Measurements from ENCODE around the gene POLA2.

GRCh38 chr11:65297026-65297672 is 35.4 kb downstream of the POLA2 start:
- TF ChIP-seq, protein P1, sequence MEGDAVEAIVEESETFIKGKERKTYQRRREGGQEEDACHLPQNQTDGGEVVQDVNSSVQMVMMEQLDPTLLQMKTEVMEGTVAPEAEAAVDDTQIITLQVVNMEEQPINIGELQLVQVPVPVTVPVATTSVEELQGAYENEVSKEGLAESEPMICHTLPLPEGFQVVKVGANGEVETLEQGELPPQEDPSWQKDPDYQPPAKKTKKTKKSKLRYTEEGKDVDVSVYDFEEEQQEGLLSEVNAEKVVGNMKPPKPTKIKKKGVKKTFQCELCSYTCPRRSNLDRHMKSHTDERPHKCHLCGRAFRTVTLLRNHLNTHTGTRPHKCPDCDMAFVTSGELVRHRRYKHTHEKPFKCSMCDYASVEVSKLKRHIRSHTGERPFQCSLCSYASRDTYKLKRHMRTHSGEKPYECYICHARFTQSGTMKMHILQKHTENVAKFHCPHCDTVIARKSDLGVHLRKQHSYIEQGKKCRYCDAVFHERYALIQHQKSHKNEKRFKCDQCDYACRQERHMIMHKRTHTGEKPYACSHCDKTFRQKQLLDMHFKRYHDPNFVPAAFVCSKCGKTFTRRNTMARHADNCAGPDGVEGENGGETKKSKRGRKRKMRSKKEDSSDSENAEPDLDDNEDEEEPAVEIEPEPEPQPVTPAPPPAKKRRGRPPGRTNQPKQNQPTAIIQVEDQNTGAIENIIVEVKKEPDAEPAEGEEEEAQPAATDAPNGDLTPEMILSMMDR (conservative IDR thresholded peaks at IDR 0.05 in 1 of 2, IDR thresholded peaks at IDR 0.05 in 1 of 2; ENCODE audit: low read depth in 1 of 2, low read length in 2 of 2), result no peak
- no peak for TF ChIP-seq EZH2 (IDR thresholded peaks at IDR 0.05; ENCODE audit: low read length, missing control alignments)
